ENCODE data around the gene TMA16.
A peak's percentile ranks its signal among the peaks of the same experiment; 100 is the strongest.

Gene TMA16

GRCh38 chr4:163486321-163486720 lies 8.2 kb upstream of the TMA16 start:
- no peaks in the 10 kb centered on the region for H3K36me3 Mint-ChIP-seq (ENCODE audit: low read depth)
- H3K4me3 Mint-ChIP-seq, result no peak overlapping the region
- H3K9me3 Mint-ChIP-seq, result no peaks in the 10 kb centered on the region
- peaks cover 24% of the 10 kb centered on the region for H3K27me3 Mint-ChIP-seq
- DNase-seq, result no peak
- no peaks in the 10 kb centered on the region for H3K4me1 Mint-ChIP-seq (ENCODE audit: low read depth)
- no peak overlapping the region for H3K27ac Mint-ChIP-seq

- Mint-ChIP-seq H3K9me3 (no peaks in the 10 kb centered on the region), H3K27me3 (peaks cover 19% of the 10 kb centered on the region), H3K4me1 (ENCODE audit: low read depth) (peaks cover 3% of the 10 kb centered on the region), H3K36me3 (ENCODE audit: low read depth) (peaks cover 9% of the 10 kb centered on the region), H3K4me3 (no peak overlapping the region), H3K27ac (no peak overlapping the region)
- no peak for DNase-seq
Observed at GRCh38 chr4:163489929-163490328, 4.6 kb upstream of the TMA16 start.

DNA sequence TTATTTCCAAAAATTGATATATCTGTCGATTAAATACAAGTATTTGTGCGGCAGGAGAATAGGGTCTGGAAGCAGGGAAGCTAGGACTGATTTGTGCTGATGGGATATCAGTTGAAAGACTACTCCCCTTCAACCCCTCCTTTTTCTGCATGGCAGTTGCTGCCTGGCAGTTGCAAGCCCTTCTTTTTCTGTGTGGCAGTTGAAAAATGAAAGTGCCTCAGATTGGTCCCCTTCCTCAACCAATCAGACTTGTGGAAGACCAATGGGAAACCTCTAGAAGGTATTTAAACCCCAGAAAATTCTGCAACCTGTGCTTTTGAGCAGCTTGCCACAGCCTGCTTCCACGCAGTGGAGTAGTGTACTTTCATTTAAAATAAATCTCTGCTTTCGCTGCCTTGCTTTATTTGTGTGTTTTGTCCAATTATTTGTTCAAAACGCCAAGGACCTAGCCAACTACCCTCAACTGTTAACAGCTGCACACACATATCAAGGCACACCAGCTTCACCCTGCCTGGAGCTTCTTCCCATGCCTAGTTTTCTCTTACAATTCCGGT lies 1.5 kb upstream of the TMA16 start:
- peaks cover 24% of the 10 kb centered on the region for H3K4me1 Mint-ChIP-seq (ENCODE audit: low read depth)
- H3K9me3 Mint-ChIP-seq, result no peaks in the 10 kb centered on the region
- peaks cover 7% of the 10 kb centered on the region for H3K27me3 Mint-ChIP-seq
- H3K36me3 Mint-ChIP-seq (ENCODE audit: low read depth), result peaks cover 33% of the 10 kb centered on the region
- DNase-seq, result no peak
- H3K4me3 Mint-ChIP-seq, result peak overlapping the region; percentile 99
- H3K27ac Mint-ChIP-seq, result peak overlapping the region; percentile 99

GRCh38 chr4:163493643-163494359 lies 689 bp upstream of the TMA16 start:
- H3K27ac Mint-ChIP-seq, result peak overlapping the region; percentile 99
- H3K4me3 Mint-ChIP-seq, result peak overlapping the region; percentile 99
- H3K4me1 Mint-ChIP-seq (ENCODE audit: low read depth), result peaks cover 27% of the 10 kb centered on the region
- H3K27me3 Mint-ChIP-seq, result peaks cover 3% of the 10 kb centered on the region
- no peaks in the 10 kb centered on the region for H3K9me3 Mint-ChIP-seq
- H3K36me3 Mint-ChIP-seq (ENCODE audit: low read depth), result peaks cover 36% of the 10 kb centered on the region
- DNase-seq, result peak; percentile 35

- peaks cover 46% of the 10 kb centered on the region for H3K36me3 Mint-ChIP-seq (ENCODE audit: low read depth)
- no peaks in the 10 kb centered on the region for H3K9me3 Mint-ChIP-seq
- H3K27ac Mint-ChIP-seq, result peak overlapping the region; percentile 89
- no peak for DNase-seq
- H3K27me3 Mint-ChIP-seq, result no peaks in the 10 kb centered on the region
- peaks cover 34% of the 10 kb centered on the region for H3K4me1 Mint-ChIP-seq (ENCODE audit: low read depth)
- peak overlapping the region; percentile 99 for H3K4me3 Mint-ChIP-seq
Observed at GRCh38 chr4:163495900-163496299, 1.4 kb downstream of the TMA16 start.

- H3K9me3 Mint-ChIP-seq, result no peaks in the 10 kb centered on the region
- peaks cover 62% of the 10 kb centered on the region for H3K36me3 Mint-ChIP-seq (ENCODE audit: low read depth)
- no peak overlapping the region for H3K27ac Mint-ChIP-seq
- no peak for DNase-seq
- no peak overlapping the region for H3K4me3 Mint-ChIP-seq
- peaks cover 67% of the 10 kb centered on the region for H3K4me1 Mint-ChIP-seq (ENCODE audit: low read depth)
- no peaks in the 10 kb centered on the region for H3K27me3 Mint-ChIP-seq
Observed at GRCh38 chr4:163500586-163500985, 6.1 kb downstream of the TMA16 start.

- H3K27me3 Mint-ChIP-seq, result no peaks in the 10 kb centered on the region
Observed at GRCh38 chr4:163505374-163505773, 10.9 kb downstream of the TMA16 start.

GRCh38 chr4:163515198-163515597 lies 20.7 kb downstream of the TMA16 start:
- DNase-seq, result no peak
- H3K27ac Mint-ChIP-seq, result no peak overlapping the region
- H3K4me3 Mint-ChIP-seq, result no peak overlapping the region
- no peaks in the 10 kb centered on the region for H3K27me3 Mint-ChIP-seq
- peaks cover 6% of the 10 kb centered on the region for H3K4me1 Mint-ChIP-seq (ENCODE audit: low read depth)
- H3K9me3 Mint-ChIP-seq, result no peaks in the 10 kb centered on the region
- peaks cover 97% of the 10 kb centered on the region for H3K36me3 Mint-ChIP-seq (ENCODE audit: low read depth)

More at GRCh38 chr4:163505374-163505773, 10.9 kb downstream of the TMA16 start:
- Mint-ChIP-seq H3K27ac (peak overlapping the region; percentile 3), H3K36me3 (ENCODE audit: low read depth) (peaks cover 80% of the 10 kb centered on the region), H3K4me1 (ENCODE audit: low read depth) (peaks cover 50% of the 10 kb centered on the region), H3K4me3 (no peak overlapping the region), H3K9me3 (no peaks in the 10 kb centered on the region)
- DNase-seq, result no peak

- no peak overlapping the region for H3K27ac Mint-ChIP-seq
- peaks cover 4% of the 10 kb centered on the region for H3K4me1 Mint-ChIP-seq (ENCODE audit: low read depth)
- H3K36me3 Mint-ChIP-seq (ENCODE audit: low read depth), result peaks cover 88% of the 10 kb centered on the region
- no peak for DNase-seq
- H3K4me3 Mint-ChIP-seq, result no peak overlapping the region
- no peaks in the 10 kb centered on the region for H3K9me3 Mint-ChIP-seq
- no peaks in the 10 kb centered on the region for H3K27me3 Mint-ChIP-seq
Observed at GRCh38 chr4:163523791-163524365, 29.4 kb downstream of the TMA16 start.

DNA sequence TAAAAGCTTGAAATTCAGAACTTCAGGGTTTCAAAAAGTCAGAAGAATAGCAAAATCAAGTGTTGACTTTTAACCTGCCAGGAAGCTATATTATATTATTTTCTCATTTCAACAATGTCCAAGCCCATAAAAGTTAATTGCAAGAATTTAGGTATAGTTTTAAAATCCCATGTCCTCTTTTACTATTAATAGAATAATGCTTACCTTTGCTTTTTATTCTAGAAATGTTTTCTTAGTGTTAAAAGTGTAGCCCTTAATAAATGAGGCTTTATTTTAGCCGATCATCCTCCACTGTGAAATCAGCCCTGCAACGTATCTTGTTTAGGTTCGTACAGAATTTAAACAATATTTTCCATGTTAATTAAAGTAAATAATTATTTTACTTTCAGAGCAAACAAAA lies 31.5 kb downstream of the TMA16 start:
- Mint-ChIP-seq H3K27ac (no peak overlapping the region), H3K9me3 (no peaks in the 10 kb centered on the region), H3K4me1 (ENCODE audit: low read depth) (no peaks in the 10 kb centered on the region), H3K4me3 (no peak overlapping the region), H3K36me3 (ENCODE audit: low read depth) (peaks cover 90% of the 10 kb centered on the region), H3K27me3 (no peaks in the 10 kb centered on the region)
- DNase-seq, result no peak

DNA sequence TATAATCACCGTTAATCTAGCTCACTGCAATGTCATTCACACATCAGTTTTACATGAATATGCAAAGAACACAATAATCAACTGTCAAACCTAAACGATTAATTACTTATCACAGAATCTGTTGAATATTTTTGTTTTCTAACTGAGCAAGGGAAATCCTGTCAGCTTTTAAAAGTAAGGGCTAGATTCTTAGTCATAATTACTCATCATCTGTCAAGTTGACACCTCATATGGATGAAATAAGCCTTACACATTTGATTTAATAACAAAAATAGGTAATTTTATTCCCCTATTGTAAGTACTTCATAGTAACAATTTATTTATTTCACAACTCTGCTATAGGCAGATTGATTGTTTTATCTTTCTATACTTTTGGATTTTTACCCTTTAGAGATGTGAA lies 32.7 kb downstream of the TMA16 start:
- Mint-ChIP-seq H3K9me3 (no peaks in the 10 kb centered on the region), H3K4me1 (ENCODE audit: low read depth) (no peaks in the 10 kb centered on the region), H3K27me3 (no peaks in the 10 kb centered on the region), H3K4me3 (no peak overlapping the region), H3K36me3 (ENCODE audit: low read depth) (peaks cover 90% of the 10 kb centered on the region), H3K27ac (no peak overlapping the region)
- DNase-seq, result no peak

DNA sequence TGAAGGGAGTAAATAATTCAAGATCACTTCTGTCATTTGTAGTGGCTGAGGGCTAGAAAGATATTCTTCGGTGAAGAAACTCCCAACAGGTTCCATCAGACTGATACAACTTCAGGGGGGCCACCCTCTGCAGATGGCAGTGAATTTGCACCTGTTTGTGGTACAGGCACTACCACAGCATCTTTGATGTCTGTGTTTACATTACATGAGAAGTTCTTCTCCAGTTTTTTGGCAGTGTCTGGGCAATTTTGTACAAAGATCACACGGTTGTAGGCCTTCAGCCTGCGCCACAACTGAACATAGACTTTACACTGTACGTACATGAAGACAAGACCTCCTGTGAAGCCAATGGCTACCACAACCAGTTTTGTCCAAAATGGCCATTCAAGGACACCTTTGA lies 34.2 kb downstream of the TMA16 start:
- H3K36me3 Mint-ChIP-seq (ENCODE audit: low read depth), result peaks cover 88% of the 10 kb centered on the region
- no peak overlapping the region for H3K27ac Mint-ChIP-seq
- H3K4me1 Mint-ChIP-seq (ENCODE audit: low read depth), result no peaks in the 10 kb centered on the region
- no peaks in the 10 kb centered on the region for H3K9me3 Mint-ChIP-seq
- no peaks in the 10 kb centered on the region for H3K27me3 Mint-ChIP-seq
- H3K4me3 Mint-ChIP-seq, result no peak overlapping the region
- DNase-seq, result no peak

- Mint-ChIP-seq H3K36me3 (ENCODE audit: low read depth) (peaks cover 69% of the 10 kb centered on the region), H3K27ac (no peak overlapping the region), H3K4me1 (ENCODE audit: low read depth) (no peaks in the 10 kb centered on the region), H3K4me3 (no peak overlapping the region), H3K27me3 (no peaks in the 10 kb centered on the region), H3K9me3 (no peaks in the 10 kb centered on the region)
- DNase-seq, result no peak
Observed at GRCh38 chr4:163534056-163534455, 39.6 kb downstream of the TMA16 start.

- peaks cover 60% of the 10 kb centered on the region for H3K36me3 Mint-ChIP-seq (ENCODE audit: low read depth)
- no peaks in the 10 kb centered on the region for H3K27me3 Mint-ChIP-seq
- no peak for DNase-seq
- no peaks in the 10 kb centered on the region for H3K4me1 Mint-ChIP-seq (ENCODE audit: low read depth)
- H3K27ac Mint-ChIP-seq, result no peak overlapping the region
- H3K9me3 Mint-ChIP-seq, result no peaks in the 10 kb centered on the region
- no peak overlapping the region for H3K4me3 Mint-ChIP-seq
Observed at GRCh38 chr4:163535657-163536056, 41.2 kb downstream of the TMA16 start.

DNA sequence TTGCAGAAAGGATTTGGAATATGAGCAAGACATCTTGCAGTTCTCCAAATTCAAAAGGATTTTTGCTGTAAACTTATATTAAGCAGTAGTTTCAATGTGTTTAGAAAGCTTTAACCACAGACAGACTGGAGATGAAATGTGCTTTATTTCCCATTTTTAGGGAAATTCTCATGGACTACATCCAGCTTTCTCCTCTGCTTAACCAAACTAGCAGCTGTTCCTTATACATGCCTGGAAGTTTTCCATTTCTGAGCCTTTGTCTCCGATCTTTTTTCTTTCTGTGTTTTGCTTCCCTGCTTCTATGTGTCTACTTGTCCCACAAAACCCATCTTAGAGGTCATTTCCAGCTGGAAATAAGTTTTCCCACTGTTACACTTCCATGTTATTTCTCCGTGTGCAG lies 41.6 kb downstream of the TMA16 start:
- Mint-ChIP-seq H3K27me3 (no peaks in the 10 kb centered on the region), H3K27ac (no peak overlapping the region), H3K4me1 (ENCODE audit: low read depth) (no peaks in the 10 kb centered on the region), H3K36me3 (ENCODE audit: low read depth) (peaks cover 56% of the 10 kb centered on the region), H3K9me3 (no peaks in the 10 kb centered on the region), H3K4me3 (no peak overlapping the region)
- DNase-seq, result no peak
